SJCRH30 (cell line): ENCODE measurements around the gene MED28. TPM values are rescaled to one million over a fixed set of nuclear protein-coding genes. Genes with fewer than 3 reads are reported as not detected.
"Not testable (repeated sequence)": the region's sequence is repeated elsewhere in the genome, so short reads cannot be mapped to it uniquely, and the experiment has no call there.

Source experiments
- DNase-seq, 2 experiments: peaks; one replicate each; pipeline ENCODE4 v3.0.0-alpha.2; 2015 to 2020
- H3K27ac ChIP-seq: fragments of 250-450 bp; sonication (Bioruptor Pico); 2 replicates; pipeline ENCODE4 v1.5.1; 2020; ENCODE audit warnings: mild to moderate bottlenecking, moderate library complexity
- H3K27me3 ChIP-seq: fragments of 250-450 bp; sonication (Bioruptor Pico); 2 replicates; pipeline ENCODE4 v1.5.1; 2020; ENCODE audit warnings: mild to moderate bottlenecking, moderate library complexity
- H3K36me3 ChIP-seq: fragments of 250-450 bp; sonication (Bioruptor Pico); 2 replicates; pipeline ENCODE4 v1.5.1; 2020; ENCODE audit warnings: mild to moderate bottlenecking, moderate library complexity
- H3K4me1 ChIP-seq: fragments of 250-450 bp; sonication (Bioruptor Pico); 2 replicates; pipeline ENCODE4 v1.5.1; 2020; ENCODE audit warnings: mild to moderate bottlenecking, moderate library complexity
- H3K4me3 ChIP-seq: fragments of 250-450 bp; sonication (Bioruptor Pico); 2 replicates; pipeline ENCODE4 v1.5.1; 2020; ENCODE audit warnings: mild to moderate bottlenecking, moderate library complexity
- H3K9me3 ChIP-seq: fragments of 250-450 bp; sonication (Bioruptor Pico); replicated peaks from 2 replicates; pipeline ENCODE4 v1.5.1; 2020; ENCODE audit warnings: mild to moderate bottlenecking, moderate library complexity
- total RNA-seq: library from RNA; depleted of rRNA; stranded (reverse); fragments of >200 nt; shearing (Covaris generic); gene quantifications from 2 replicates; pipeline ENCODE4 v1.2.3, GENCODE V29; 2014; rRNA removed

MED28 gene, protein sequence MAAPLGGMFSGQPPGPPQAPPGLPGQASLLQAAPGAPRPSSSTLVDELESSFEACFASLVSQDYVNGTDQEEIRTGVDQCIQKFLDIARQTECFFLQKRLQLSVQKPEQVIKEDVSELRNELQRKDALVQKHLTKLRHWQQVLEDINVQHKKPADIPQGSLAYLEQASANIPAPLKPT
- total RNA-seq: 39.2 and 43.7 TPM in 2 replicates

DNA sequence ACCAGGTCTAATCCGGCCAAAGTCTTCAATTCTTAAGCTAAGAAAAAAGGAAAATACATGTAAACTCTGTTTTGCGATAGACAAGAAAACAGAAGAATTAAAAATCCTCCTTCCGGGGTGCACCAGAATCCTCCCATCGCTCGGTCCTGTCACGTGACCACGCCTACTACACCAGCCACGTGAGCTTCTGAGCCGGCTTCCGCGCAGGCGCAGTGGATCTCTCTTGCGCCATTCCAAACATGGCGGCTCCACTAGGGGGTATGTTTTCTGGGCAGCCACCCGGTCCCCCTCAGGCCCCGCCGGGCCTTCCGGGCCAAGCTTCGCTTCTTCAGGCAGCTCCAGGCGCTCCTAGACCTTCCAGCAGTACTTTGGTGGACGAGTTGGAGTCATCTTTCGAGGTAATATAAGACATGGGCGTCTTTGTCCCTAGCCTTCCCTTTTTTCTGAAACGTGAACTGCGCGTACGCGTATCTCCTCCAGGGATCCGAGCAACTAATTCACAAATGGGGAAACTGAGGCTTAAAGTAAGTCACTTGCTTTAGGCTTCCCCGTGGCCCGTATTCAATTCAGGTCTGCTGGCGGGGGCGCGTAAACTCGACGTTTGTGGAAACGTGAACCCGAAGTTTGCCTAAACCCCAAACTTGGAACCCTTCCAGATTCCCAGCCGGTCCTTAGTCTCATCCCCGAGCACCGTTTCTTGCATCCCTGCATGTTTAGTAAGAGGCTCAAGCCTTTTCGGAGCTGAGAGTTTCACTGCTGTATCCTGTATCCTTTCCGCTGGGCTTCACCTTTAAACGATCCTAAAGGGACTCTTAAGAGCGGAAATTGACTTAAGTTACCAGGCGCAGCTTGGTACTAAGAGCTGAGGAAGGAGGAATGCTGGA is at the start of gene MED28:
Gene MED28 (plus strand): TSS at position 226 of the 884 bp plus-strand sequence. CDS start 14 bp downstream, at position 240.
- Histone ChIP-seq H3K27me3 (no peaks in the 10 kb centered on the region), H3K4me3 (peak within 1 kb of the TSS; percentile 92), H3K36me3 (peaks cover 13% of the 10 kb centered on the region), H3K9me3 (no peaks in the 10 kb centered on the region), H3K4me1 (no peaks in the 10 kb centered on the region; the same call in 1 of the 2 replicates), H3K27ac (peak within 1 kb of the TSS; percentile 85)
- peak; percentile 96 to 98 for DNase-seq

- H3K4me1 ChIP-seq: peaks cover 3% of the 10 kb centered on the region; the same call in 1 of the 2 replicates
- no peaks in the 10 kb centered on the region for H3K36me3 ChIP-seq
- H3K4me3 ChIP-seq: no peak overlapping the region
- no peaks in the 10 kb centered on the region for H3K9me3 ChIP-seq
- no peak for DNase-seq
- H3K27ac ChIP-seq: no peak overlapping the region
- no peaks in the 10 kb centered on the region for H3K27me3 ChIP-seq
Measured at GRCh38 chr4:17565846-17566245, 48.6 kb upstream of the MED28 start.

GRCh38 chr4:17567271-17567670 is 47.2 kb upstream of the MED28 start:
- H3K4me1 ChIP-seq: no peaks in the 10 kb centered on the region
- no peaks in the 10 kb centered on the region for H3K27me3 ChIP-seq
- DNase-seq: no peak
- no peaks in the 10 kb centered on the region for H3K9me3 ChIP-seq
- H3K36me3 ChIP-seq: no peaks in the 10 kb centered on the region
- H3K4me3 ChIP-seq: no peak overlapping the region
- no peak overlapping the region for H3K27ac ChIP-seq

DNA sequence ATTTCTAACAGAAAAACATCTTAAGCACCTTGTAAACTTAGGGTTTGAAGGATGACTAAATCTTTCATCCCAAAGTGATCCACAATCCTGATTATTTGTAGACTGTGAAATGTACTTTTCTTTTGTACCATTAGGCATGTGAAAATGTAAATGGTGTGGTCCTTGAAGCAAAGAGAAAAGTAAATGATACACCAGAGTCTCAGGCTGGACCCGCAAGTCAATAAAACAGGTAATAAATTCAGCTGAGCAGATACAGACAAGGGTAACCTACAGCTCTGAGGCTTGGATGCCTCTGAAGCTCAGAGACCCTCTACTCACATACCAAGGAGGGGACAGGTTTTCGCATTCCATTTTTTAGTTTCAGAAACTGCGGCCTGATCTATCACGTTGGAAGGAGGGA is 40.2 kb upstream of the MED28 start:
- Histone ChIP-seq H3K4me1 (no peaks in the 10 kb centered on the region), H3K9me3 (no peaks in the 10 kb centered on the region), H3K27ac (no peak overlapping the region), H3K36me3 (no peaks in the 10 kb centered on the region), H3K27me3 (no peaks in the 10 kb centered on the region), H3K4me3 (no peak overlapping the region)
- DNase-seq: no peak

DNA sequence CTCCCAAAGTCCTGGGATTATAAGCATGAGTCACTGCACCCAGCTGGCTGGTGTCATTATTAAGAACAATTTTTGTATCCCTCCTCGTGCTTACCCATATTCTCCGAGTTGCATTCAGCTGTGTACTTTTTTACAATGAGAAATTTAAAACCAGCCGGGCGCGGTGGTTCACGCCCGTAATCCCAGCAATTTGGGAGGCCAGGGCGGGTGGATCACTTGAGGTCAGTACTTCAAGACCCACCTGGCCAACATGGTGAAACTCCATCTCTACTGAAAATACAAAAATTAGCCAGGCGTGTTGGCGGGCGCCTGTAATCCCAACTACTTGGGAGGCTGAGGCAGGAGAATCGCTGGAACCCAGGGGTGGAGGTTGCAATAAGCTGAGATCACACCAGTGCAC is 39.3 kb upstream of the MED28 start:
- H3K36me3 ChIP-seq, H3K27ac ChIP-seq, H3K27me3 ChIP-seq, H3K4me3 ChIP-seq, DNase-seq, H3K4me1 ChIP-seq, H3K9me3 ChIP-seq: not testable (repeated sequence)

- Histone ChIP-seq H3K27ac (peak within 1 kb of the TSS; percentile 18; the same call in 1 of the 2 replicates), H3K4me3 (peak within 1 kb of the TSS; percentile 60), H3K9me3 (no peaks in the 10 kb centered on the region), H3K36me3 (peaks cover 3% of the 10 kb centered on the region; the same call in 1 of the 2 replicates), H3K27me3 (no peaks in the 10 kb centered on the region), H3K4me1 (no peaks in the 10 kb centered on the region)
- DNase-seq: peak; percentile 93 to 94
Measured at GRCh38 chr4:17576932-17577664, 37.3 kb upstream of the MED28 start, which contains the start of gene LAP3. LAP3 (plus strand) TSS chr4:17577198; CDS start chr4:17577466, 268 bp downstream.

GRCh38 chr4:17577665-17578481 is 36.6 kb upstream of the MED28 start:
- no peaks in the 10 kb centered on the region for H3K27me3 ChIP-seq
- no peaks in the 10 kb centered on the region for H3K9me3 ChIP-seq
- H3K4me1 ChIP-seq: no peaks in the 10 kb centered on the region
- peak in 1 of 2 experiments; percentile 22 for DNase-seq
- peak overlapping the region; percentile 18; the same call in 1 of the 2 replicates for H3K27ac ChIP-seq
- H3K4me3 ChIP-seq: peak overlapping the region; percentile 60
- peaks cover 7% of the 10 kb centered on the region for H3K36me3 ChIP-seq

GRCh38 chr4:17578482-17578891 is 36.0 kb upstream of the MED28 start:
- H3K27me3 ChIP-seq: no peaks in the 10 kb centered on the region
- peak overlapping the region; percentile 60; the same call in 1 of the 2 replicates for H3K4me3 ChIP-seq
- no peaks in the 10 kb centered on the region for H3K9me3 ChIP-seq
- H3K4me1 ChIP-seq: no peaks in the 10 kb centered on the region
- peaks cover 13% of the 10 kb centered on the region for H3K36me3 ChIP-seq
- H3K27ac ChIP-seq: no peak overlapping the region
- DNase-seq: no peak

- Histone ChIP-seq H3K27ac (no peak overlapping the region), H3K4me1 (no peaks in the 10 kb centered on the region), H3K27me3 (no peaks in the 10 kb centered on the region), H3K36me3 (peaks cover 26% of the 10 kb centered on the region), H3K9me3 (no peaks in the 10 kb centered on the region), H3K4me3 (no peak overlapping the region)
- DNase-seq: no peak
Measured at GRCh38 chr4:17580969-17581368, 33.5 kb upstream of the MED28 start.

DNA sequence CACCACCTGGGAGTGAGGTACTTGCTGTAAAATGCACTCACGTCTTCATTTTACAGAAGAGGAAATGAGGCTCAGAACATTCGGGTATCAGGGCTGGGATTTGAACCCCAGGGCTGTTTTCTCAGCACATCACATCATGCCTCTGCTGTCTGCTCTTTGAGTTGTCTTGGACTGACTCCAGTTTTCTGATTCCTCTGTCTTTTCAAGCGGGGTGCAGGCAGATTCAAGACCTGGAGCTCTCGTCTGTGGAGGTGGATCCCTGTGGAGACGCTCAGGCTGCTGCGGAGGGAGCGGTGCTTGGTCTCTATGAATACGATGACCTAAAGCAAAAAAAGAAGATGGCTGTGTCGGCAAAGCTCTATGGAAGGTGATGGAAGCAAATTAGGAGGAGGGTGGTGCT is 31.2 kb upstream of the MED28 start:
- no peaks in the 10 kb centered on the region for H3K27me3 ChIP-seq
- no peak overlapping the region for H3K4me3 ChIP-seq
- H3K4me1 ChIP-seq: no peaks in the 10 kb centered on the region
- H3K9me3 ChIP-seq: no peaks in the 10 kb centered on the region
- peaks cover 36% of the 10 kb centered on the region for H3K36me3 ChIP-seq
- DNase-seq: no peak
- H3K27ac ChIP-seq: no peak overlapping the region

DNA sequence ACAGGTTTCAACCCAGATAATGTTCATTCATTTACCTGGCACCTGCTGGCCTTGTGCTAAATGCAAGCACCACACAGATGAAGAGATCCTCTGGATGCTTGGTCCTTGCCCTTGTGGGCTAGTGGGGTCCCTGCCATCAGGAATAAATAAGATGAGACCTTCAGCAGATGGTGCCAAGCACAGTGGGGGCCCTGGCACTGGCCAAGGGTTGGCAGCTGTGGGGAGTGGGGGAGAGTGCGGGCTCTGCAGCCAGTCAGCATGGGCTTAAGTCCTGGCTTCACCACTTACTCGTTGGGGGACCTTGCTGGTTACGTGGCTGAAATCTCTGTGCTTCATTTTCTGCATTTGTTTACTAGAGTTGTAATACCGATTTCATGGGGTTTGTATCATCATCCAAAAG is 30.5 kb upstream of the MED28 start:
- Histone ChIP-seq H3K4me1 (no peaks in the 10 kb centered on the region), H3K36me3 (peaks cover 42% of the 10 kb centered on the region), H3K9me3 (no peaks in the 10 kb centered on the region), H3K27me3 (no peaks in the 10 kb centered on the region), H3K27ac (no peak overlapping the region), H3K4me3 (no peak overlapping the region)
- DNase-seq: no peak

GRCh38 chr4:17584521-17585213 is 29.8 kb upstream of the MED28 start:
- no peaks in the 10 kb centered on the region for H3K27me3 ChIP-seq
- DNase-seq: no peak
- no peak overlapping the region for H3K27ac ChIP-seq
- H3K4me1 ChIP-seq: no peaks in the 10 kb centered on the region
- peaks cover 49% of the 10 kb centered on the region for H3K36me3 ChIP-seq
- no peaks in the 10 kb centered on the region for H3K9me3 ChIP-seq
- no peak overlapping the region for H3K4me3 ChIP-seq

GRCh38 chr4:17587094-17587822 is 27.2 kb upstream of the MED28 start:
- no peak overlapping the region for H3K4me3 ChIP-seq
- H3K9me3 ChIP-seq: no peaks in the 10 kb centered on the region
- H3K4me1 ChIP-seq: no peaks in the 10 kb centered on the region
- DNase-seq: peak; percentile 7 to 47
- no peaks in the 10 kb centered on the region for H3K27me3 ChIP-seq
- H3K36me3 ChIP-seq: peaks cover 47% of the 10 kb centered on the region
- H3K27ac ChIP-seq: no peak overlapping the region
